HFFc6 (cell line): ENCODE results near the gene CABS1. TPM values are rescaled to one million over a fixed set of nuclear protein-coding genes. Genes with fewer than 3 reads are reported as not detected.

Experiments
- DNase-seq: peaks from one replicate; pipeline ENCODE4 v3.0.0-alpha.2; 2018
- H3K27ac Mint-ChIP-seq: 2 replicates; pipeline ENCODE4 v1.8.0; 2020; ENCODE audit warnings: mild to moderate bottlenecking, mixed read lengths
- H3K27me3 Mint-ChIP-seq: 2 replicates; pipeline ENCODE4 v1.8.0; 2021; ENCODE audit warnings: mild to moderate bottlenecking, moderate library complexity, mixed read lengths; ENCODE audit not compliant: insufficient read depth
- H3K36me3 Mint-ChIP-seq: 2 replicates; pipeline ENCODE4 v1.8.0; 2021; ENCODE audit warnings: low read depth, mixed read lengths
- H3K4me1 Mint-ChIP-seq: 2 replicates; pipeline ENCODE4 v1.8.0; 2020; ENCODE audit warnings: low read depth, mixed read lengths
- H3K4me3 Mint-ChIP-seq: 2 replicates; pipeline ENCODE4 v1.8.0; 2020; ENCODE audit warnings: mild to moderate bottlenecking, moderate library complexity, mixed read lengths
- H3K9me3 Mint-ChIP-seq: 2 replicates; pipeline ENCODE4 v1.8.0; 2020; ENCODE audit warnings: mild to moderate bottlenecking, mixed read lengths
- CTCF ChIP-seq: fragments of 200-600 bp; sonication (generic); IDR thresholded peaks from 2 replicates; pipeline ENCODE4 v1.5.0; 2021; ENCODE audit warnings: antibody characterized with exemption, mild to moderate bottlenecking
- total RNA-seq, 6 experiments: library from RNA; stranded (reverse); fragmentation: NEBNext Ultra II Directional; extraction: Animal tissue kit (Norgen Biotek cat#: 25700); gene quantifications; 2 replicates in 1 of 6; 3 replicates in 5 of 6; pipeline ENCODE4 v1.2.3, GENCODE V29; 2021

The CABS1 gene
- total RNA-seq, 6 experiments from 2014 or later: not detected

GRCh38 chr4:70382691-70383181 is 48.0 kb downstream of the CABS1 start, which contains the start of gene SMR3B:
Gene SMR3B, plus strand, starts transcription at chr4:70383131. Its CDS starts 1,380 bp downstream, at chr4:70384511.
- H3K27me3 Mint-ChIP-seq: no peaks in the 10 kb centered on the region
- DNase-seq: no peak
- no peak within 1 kb of the TSS for H3K4me3 Mint-ChIP-seq
- peaks cover 3% of the 10 kb centered on the region for H3K9me3 Mint-ChIP-seq
- H3K27ac Mint-ChIP-seq: no peak within 1 kb of the TSS
- H3K4me1 Mint-ChIP-seq: no peaks in the 10 kb centered on the region
- TF ChIP-seq CTCF: no peak
- no peaks in the 10 kb centered on the region; the same call in 1 of the 2 replicates for H3K36me3 Mint-ChIP-seq

Other genes with a start within 250 kb of the CABS1 start
- not detected for gene PRR27, start 180.7 kb upstream of the CABS1 start, total RNA-seq
- gene ODAM, start 139.3 kb upstream of the CABS1 start, total RNA-seq: not detected
- gene FDCSP, start 108.9 kb upstream of the CABS1 start, total RNA-seq: not detected
- not detected for gene CSN3, start 92.4 kb upstream of the CABS1 start, total RNA-seq
- not detected for gene SMR3A, start 25.8 kb downstream of the CABS1 start, total RNA-seq
- gene SMR3B, start 48.1 kb downstream of the CABS1 start, total RNA-seq: not detected
- gene OPRPN, start 63.0 kb downstream of the CABS1 start, total RNA-seq: not detected
- not detected for gene MUC7, start 137.2 kb downstream of the CABS1 start, total RNA-seq
- gene AMTN, start 183.6 kb downstream of the CABS1 start, total RNA-seq: not detected